Heart right ventricle (tissue), 16 donors: ENCODE measurements around the gene FGGY. TPM values are rescaled to one million over a fixed set of nuclear protein-coding genes. Genes with fewer than 3 reads are reported as not detected.
"Not testable (repeated sequence)": the region's sequence is repeated elsewhere in the genome, so short reads cannot be mapped to it uniquely, and the experiment has no call there.

ENCODE experiments used
- ATAC-seq, 8 donors: fragments of 200-7000 bp; cut with Tn5 transposase; one replicate each; pipeline ENCODE4 v1.9.1; 2020; ENCODE audit warnings: mild to moderate bottlenecking in 8 of 8, moderate library complexity in 8 of 8, moderate number of reproducible peaks in 1 of 8
- DNase-seq, 2 donors: peaks; one replicate each; pipeline ENCODE4 v3.0.0-alpha.2; 2020
- H3K27ac ChIP-seq, 10 donors: fragments of 200-600 bp; sonication (generic) in 2 of 10; one replicate each; pipeline versions ENCODE4 v1.5.0 to v1.8.0; 2020 to 2022; ENCODE audit warnings: mild to moderate bottlenecking in 3 of 10
- H3K27me3 ChIP-seq, 7 donors: fragments of 200-600 bp; one replicate each; pipeline ENCODE4 v1.8.0; 2021 to 2022; ENCODE audit warnings: mild to moderate bottlenecking in 2 of 7
- H3K36me3 ChIP-seq, 9 donors: fragments of 200-600 bp; sonication (generic) in 1 of 9; one replicate each; pipeline versions ENCODE4 v1.5.0 to v1.8.0; 2020 to 2022; ENCODE audit warnings: mild to moderate bottlenecking in 2 of 9
- H3K4me1 ChIP-seq, 9 donors: fragments of 200-600 bp; sonication (generic) in 1 of 9; one replicate each; pipeline versions ENCODE4 v1.5.0 to v1.8.0; 2020 to 2022; ENCODE audit warnings: mild to moderate bottlenecking in 4 of 9
- H3K4me3 ChIP-seq, 10 donors: fragments of 200-600 bp; sonication (generic) in 2 of 10; one replicate each; pipeline versions ENCODE4 v1.5.0 to v1.8.0; 2020 to 2022; ENCODE audit warnings: mild to moderate bottlenecking in 7 of 10, moderate library complexity in 2 of 10
- H3K9me3 ChIP-seq, 11 donors: fragments of 200-600 bp in 10 of 11; sonication (generic) in 2 of 11; one replicate each; pipeline versions ENCODE4 v1.5.0 to v1.8.0; 2013 to 2022; ENCODE audit warnings: mild to moderate bottlenecking in 2 of 11, control low read depth in 1 of 11, moderate library complexity in 1 of 11
- CTCF ChIP-seq, 9 donors: fragments of 200-600 bp; sonication (generic) in 2 of 9; IDR thresholded peaks; one replicate each; pipeline versions ENCODE4 v1.5.0 to v1.8.0; 2021 to 2022; ENCODE audit warnings: antibody characterized with exemption in 9 of 9, mild to moderate bottlenecking in 5 of 9, moderate library complexity in 1 of 9
- WGBS, 2 donors: extraction: QIAGEN DNeasy Blood & Tissue Kit; methylation state at CpG; one replicate each; pipeline ENCODE4 v1.1.7; 2013; ENCODE audit warnings: inconsistent platforms in 1 of 2; 5-methylcytosine and 5-hydroxymethylcytosine counted together
- intact Hi-C, 10 donors: fragments of 100-400 bp; cut with DNase I; formaldehyde crosslinking; loops; one replicate each; pipeline versions ENCODE4 v1.11.1 to v1.14.2; 2022
- polyA plus RNA-seq, 2 donors: library from polyadenylated mRNA; stranded (reverse); fragments of 200-250 nt; gene quantifications; one replicate each; pipeline ENCODE4 v1.2.3, GENCODE V29; 2013
- total RNA-seq, 10 donors: library from RNA; stranded (reverse); fragmentation: NEBNext Ultra II Directional in 3 of 10; extraction: Animal tissue kit (Norgen Biotek cat#: 25700) in 3 of 10; gene quantifications; one replicate each; pipeline versions ENCODE4 v1.2.1 to v1.2.4, GENCODE V29; 2021 to 2023
- donor health status: Arrhythmogenic right ventricular cardiomyopathy.
- donor health status: ischemic (EF 13 %, LVEDD 7.1; RV severe dilation, severe dysfunction).
- donor health status: healthy with polysubstance abuse.
- donor health status: DM: no; HTN: yes; CAD: no.
- donor health status: DM: no; HTN: no; CAD: no.
- donor health status: ischemic (EF 25% LVEDD 6.9; RV normal size, moderate dysfunction).
- donor health status: ischemic (EF 25% LVEDD 5.7; RV mildly dilated, moderate dysfunction).
- donor health status: healthy.
- donor health status: DM: yes; HTN: yes; CAD: no.
- donor health status: Ischemic cardiomyopathy.
- donor health status: ischemic (EF 35%, LVEDD 5.7; RV mildly dilated, moderate dysfunction).
- donor health status: nonischemic (EF 11% LVEDD 7.7; RV severe dilation, severe dysfunction).
- donor health status: DM: yes; HTN: yes; CAD: no.
- donor health status: PGD.
- donor health status: ischemic (EF 29% LVEDD 5.4; RV normal size, mild dysfunction).
- donor health status: nonischemic (EF 23%, LVEDD 6.1; RV moderate dilation, normal function).

FGGY gene
- total and polyA plus RNA-seq, 12 donors: 3.1 to 51.8 (median 34.7) TPM

DNA sequence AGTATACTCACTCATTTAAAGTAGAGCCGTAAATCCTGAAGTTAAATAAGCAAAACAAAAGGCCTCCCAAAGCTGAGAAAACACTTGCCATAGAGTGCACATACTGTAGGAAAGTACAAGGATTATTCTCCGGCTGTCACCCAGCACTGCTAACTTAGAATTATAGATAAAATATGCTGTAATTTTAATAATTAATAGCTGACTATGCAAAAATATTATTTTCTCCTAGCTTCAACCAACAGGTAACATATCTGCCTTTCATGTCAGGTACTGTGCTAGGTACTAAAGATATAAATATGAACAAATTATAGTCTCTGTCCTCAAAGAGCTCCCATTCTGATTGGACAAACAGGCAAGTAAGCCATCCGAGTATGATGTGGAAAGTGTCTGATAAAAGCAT is 233.2 kb downstream of the FGGY start:
- DNase-seq (no peak), ATAC-seq (no peak)
- H3K27me3 ChIP-seq: no peaks in the 10 kb centered on the region
- H3K4me1 ChIP-seq: no peaks in the 10 kb centered on the region
- H3K27ac ChIP-seq: no peak overlapping the region
- H3K4me3 ChIP-seq: no peak overlapping the region
- no peaks in the 10 kb centered on the region for H3K9me3 ChIP-seq
- WGBS, 2 donors: 91 to 97% methylated on average over 3 of the region's 3 CpGs
- H3K36me3 ChIP-seq: no peaks in the 10 kb centered on the region
- TF ChIP-seq CTCF (IDR thresholded peaks at IDR 0.05): no peak
- intact Hi-C loops: no loop called here

DNA sequence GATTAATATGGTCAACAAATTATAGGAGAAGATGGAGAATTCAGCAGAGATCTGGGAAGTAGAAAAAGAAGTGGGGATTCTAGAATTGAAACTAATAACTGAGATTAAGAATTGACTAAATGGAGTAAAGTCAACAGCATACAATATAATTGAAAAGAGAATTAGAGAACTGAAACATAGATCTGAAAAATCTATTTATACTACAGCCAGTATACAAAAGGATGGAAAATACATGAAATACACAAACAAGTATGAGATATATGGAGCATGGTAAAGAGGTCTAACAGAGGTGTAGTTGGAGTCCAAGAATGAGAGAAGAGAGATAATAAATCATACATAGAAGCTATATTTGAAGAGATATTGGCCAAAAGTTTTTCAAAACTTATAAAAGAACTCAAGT is 235.2 kb downstream of the FGGY start:
- intact Hi-C loops: no loop called here
- no peaks in the 10 kb centered on the region for H3K36me3 ChIP-seq
- ATAC-seq (no peak), DNase-seq (no peak)
- no peaks in the 10 kb centered on the region for H3K4me1 ChIP-seq
- H3K27me3 ChIP-seq: no peaks in the 10 kb centered on the region
- H3K4me3 ChIP-seq: no peak overlapping the region
- no peak for TF ChIP-seq CTCF (IDR thresholded peaks at IDR 0.05)
- H3K27ac ChIP-seq: no peak overlapping the region
- H3K9me3 ChIP-seq: no peaks in the 10 kb centered on the region

DNA sequence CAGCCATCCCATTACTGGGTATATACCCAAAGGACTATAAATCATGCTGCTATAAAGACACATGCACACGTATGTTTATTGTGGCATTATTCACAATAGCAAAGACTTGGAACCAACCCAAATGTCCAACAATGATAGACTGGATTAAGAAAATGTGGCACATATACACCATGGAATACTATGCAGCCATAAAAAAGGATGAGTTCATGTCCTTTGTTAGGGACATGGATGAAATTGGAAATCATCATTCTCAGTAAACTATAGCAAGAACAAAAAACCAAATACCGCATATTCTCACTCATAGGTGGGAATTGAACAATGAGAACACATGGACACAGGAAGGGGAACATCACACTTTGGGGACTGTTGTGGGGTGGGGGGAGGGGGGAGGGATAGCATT is 241.6 kb downstream of the FGGY start:
- H3K9me3 ChIP-seq, H3K4me3 ChIP-seq, DNase-seq, H3K36me3 ChIP-seq, intact Hi-C loops, ATAC-seq, H3K27me3 ChIP-seq, H3K27ac ChIP-seq: not testable (repeated sequence)
- peaks cover 0 to 12% (median 0%) of the 10 kb centered on the region in 9 donors for H3K4me1 ChIP-seq
- 97 to 100% methylated on average over 1 of the region's 2 CpGs for WGBS, 2 donors

GRCh38 chr1:59539961-59540681 is 243.2 kb downstream of the FGGY start:
- DNase-seq (no peak), ATAC-seq (no peak)
- no peak for TF ChIP-seq CTCF (IDR thresholded peaks at IDR 0.05)
- WGBS, 2 donors: 89 to 90% methylated on average over 5 of the region's 5 CpGs
- Histone ChIP-seq H3K4me1 (peaks cover 0 to 14% (median 0%) of the 10 kb centered on the region in 9 donors), H3K36me3 (no peaks in the 10 kb centered on the region), H3K4me3 (no peak overlapping the region), H3K27ac (no peak overlapping the region), H3K27me3 (no peaks in the 10 kb centered on the region), H3K9me3 (no peaks in the 10 kb centered on the region)
- intact Hi-C loops: no loop called here

GRCh38 chr1:59541161-59541560 is 244.3 kb downstream of the FGGY start:
- no peaks in the 10 kb centered on the region for H3K9me3 ChIP-seq
- ATAC-seq (no peak), DNase-seq (no peak)
- H3K4me3 ChIP-seq: no peak overlapping the region
- intact Hi-C loops: no loop called here
- no peak overlapping the region for H3K27ac ChIP-seq
- no peak for TF ChIP-seq CTCF (IDR thresholded peaks at IDR 0.05)
- 87 to 90% methylated on average over 2 of the region's 2 CpGs for WGBS, 2 donors
- H3K4me1 ChIP-seq: peaks cover 0 to 14% (median 0%) of the 10 kb centered on the region in 9 donors
- no peaks in the 10 kb centered on the region for H3K27me3 ChIP-seq
- H3K36me3 ChIP-seq: no peaks in the 10 kb centered on the region
